Colonic mucosa (tissue), 4 donors: Measurements from ENCODE around the gene ACOD1. TPM values are rescaled to one million over a fixed set of nuclear protein-coding genes. Genes with fewer than 3 reads are reported as not detected.

Experiments
- DNase-seq: peaks from one replicate; pipeline ENCODE4 v3.0.0-alpha.2; 2020
- H3K27ac ChIP-seq: fragments of 200-600 bp; one replicate; pipeline ENCODE4 v1.8.0; 2021
- H3K27me3 ChIP-seq: fragments of 200-600 bp; one replicate; pipeline ENCODE4 v1.8.0; 2021
- H3K36me3 ChIP-seq: fragments of 200-600 bp; one replicate; pipeline ENCODE4 v1.8.0; 2021
- H3K4me1 ChIP-seq: fragments of 200-600 bp; one replicate; pipeline ENCODE4 v1.8.0; 2021; ENCODE audit warnings: mild to moderate bottlenecking
- H3K4me3 ChIP-seq: fragments of 200-600 bp; one replicate; pipeline ENCODE4 v1.8.0; 2021
- H3K9ac ChIP-seq, 2 donors: one replicate each; pipeline ENCODE4 v1.7.0; 2013; ENCODE audit warnings: control low read depth in 2 of 2, low read depth in 2 of 2, low read length in 2 of 2
- H3K9me3 ChIP-seq: fragments of 200-600 bp; one replicate; pipeline ENCODE4 v1.8.0; 2021
- CTCF ChIP-seq: fragments of 200-600 bp; IDR thresholded peaks from one replicate; pipeline ENCODE4 v1.8.0; 2022; ENCODE audit warnings: antibody characterized with exemption, mild to moderate bottlenecking
- intact Hi-C: fragments of 100-400 bp; cut with DNase I; formaldehyde crosslinking; loops from one replicate; pipeline ENCODE4 v1.14.1; 2022
- total RNA-seq, 2 donors: library from RNA; stranded (reverse); fragmentation: NEBNext Ultra II Directional in 1 of 2; extraction: Animal tissue kit (Norgen Biotek cat#: 25700) in 1 of 2; gene quantifications; one replicate each; pipeline ENCODE4 v1.2.1, GENCODE V29; 2021
- donor health status: healthy.
- donor health status: DM: no; HTN: no; CAD: no.
- donor health status: DM: no; HTN: no; CAD: no.

ACOD1 gene
- total RNA-seq, 2 donors from 2014 or later, result not detected

- no peak overlapping the region for H3K9ac ChIP-seq
- H3K27me3 ChIP-seq, result no peaks in the 10 kb centered on the region
- no peaks in the 10 kb centered on the region for H3K4me1 ChIP-seq
- DNase-seq, result no peak
- no peak for TF ChIP-seq CTCF
- H3K27ac ChIP-seq, result no peak overlapping the region
- H3K36me3 ChIP-seq, result no peaks in the 10 kb centered on the region
- H3K9me3 ChIP-seq, result no peaks in the 10 kb centered on the region
- H3K4me3 ChIP-seq, result no peak overlapping the region
- intact Hi-C loops, result no loop called here
Measured at GRCh38 chr13:76937281-76937820, 11.0 kb upstream of the ACOD1 start.

- Histone ChIP-seq H3K36me3 (no peaks in the 10 kb centered on the region), H3K9me3 (no peaks in the 10 kb centered on the region), H3K27me3 (no peaks in the 10 kb centered on the region), H3K4me1 (no peaks in the 10 kb centered on the region), H3K4me3 (no peak overlapping the region), H3K27ac (no peak overlapping the region), H3K9ac (no peak overlapping the region)
- DNase-seq, result no peak
- no peak for TF ChIP-seq CTCF
- intact Hi-C loops, result no loop called here
Measured at GRCh38 chr13:76939215-76939614, 9.1 kb upstream of the ACOD1 start.

GRCh38 chr13:76942363-76942762, 5.9 kb upstream of the ACOD1 start:
- no peaks in the 10 kb centered on the region for H3K27me3 ChIP-seq
- no peak for TF ChIP-seq CTCF
- no peak overlapping the region for H3K4me3 ChIP-seq

GRCh38 chr13:76943646-76944045, 4.7 kb upstream of the ACOD1 start:
- no peaks in the 10 kb centered on the region for H3K4me1 ChIP-seq
- H3K9ac ChIP-seq, result no peak overlapping the region
- no peak for TF ChIP-seq CTCF
- no peak overlapping the region for H3K4me3 ChIP-seq
- no peaks in the 10 kb centered on the region for H3K9me3 ChIP-seq
- intact Hi-C loops, result no loop called here
- no peak overlapping the region for H3K27ac ChIP-seq
- DNase-seq, result no peak
- no peaks in the 10 kb centered on the region for H3K27me3 ChIP-seq
- H3K36me3 ChIP-seq, result no peaks in the 10 kb centered on the region

More at GRCh38 chr13:76942363-76942762, 5.9 kb upstream of the ACOD1 start:
- Histone ChIP-seq H3K9me3 (no peaks in the 10 kb centered on the region), H3K4me1 (no peaks in the 10 kb centered on the region), H3K27ac (no peak overlapping the region), H3K9ac (no peak overlapping the region), H3K36me3 (no peaks in the 10 kb centered on the region)
- DNase-seq, result no peak
- intact Hi-C loops, result no loop called here

GRCh38 chr13:76944456-76944855, 3.9 kb upstream of the ACOD1 start:
- Histone ChIP-seq H3K4me1 (no peaks in the 10 kb centered on the region), H3K9me3 (no peaks in the 10 kb centered on the region), H3K9ac (no peak overlapping the region), H3K27ac (no peak overlapping the region), H3K36me3 (no peaks in the 10 kb centered on the region), H3K27me3 (no peaks in the 10 kb centered on the region), H3K4me3 (no peak overlapping the region)
- DNase-seq, result no peak
- intact Hi-C loops, result no loop called here
- no peak for TF ChIP-seq CTCF

GRCh38 chr13:76950101-76950500, 1.8 kb downstream of the ACOD1 start:
- no peak overlapping the region for H3K4me3 ChIP-seq
- H3K9ac ChIP-seq, result no peak overlapping the region
- no peak for DNase-seq
- intact Hi-C loops, result no loop called here
- H3K4me1 ChIP-seq, result no peaks in the 10 kb centered on the region
- TF ChIP-seq CTCF, result no peak
- no peaks in the 10 kb centered on the region for H3K27me3 ChIP-seq
- no peaks in the 10 kb centered on the region for H3K9me3 ChIP-seq
- no peak overlapping the region for H3K27ac ChIP-seq
- no peaks in the 10 kb centered on the region for H3K36me3 ChIP-seq
